Astrocyte (in vitro differentiated cells and primary cell): ENCODE data around the gene HSF5.

Source experiments
- CTCF ChIP-seq: IDR thresholded peaks from 2 replicates; pipeline ENCODE4 v1.5.1; 2011; ENCODE audit warnings: low read depth, mild to moderate bottlenecking, inconsistent platforms, low read length, moderate library complexity; ENCODE audit not compliant: insufficient read depth
- EZH2 ChIP-seq: IDR thresholded peaks from 2 replicates; pipeline ENCODE4 v1.6.1; 2012; ENCODE audit warnings: mild to moderate bottlenecking, low read length, inconsistent platforms; ENCODE audit not compliant: insufficient read depth

DNA sequence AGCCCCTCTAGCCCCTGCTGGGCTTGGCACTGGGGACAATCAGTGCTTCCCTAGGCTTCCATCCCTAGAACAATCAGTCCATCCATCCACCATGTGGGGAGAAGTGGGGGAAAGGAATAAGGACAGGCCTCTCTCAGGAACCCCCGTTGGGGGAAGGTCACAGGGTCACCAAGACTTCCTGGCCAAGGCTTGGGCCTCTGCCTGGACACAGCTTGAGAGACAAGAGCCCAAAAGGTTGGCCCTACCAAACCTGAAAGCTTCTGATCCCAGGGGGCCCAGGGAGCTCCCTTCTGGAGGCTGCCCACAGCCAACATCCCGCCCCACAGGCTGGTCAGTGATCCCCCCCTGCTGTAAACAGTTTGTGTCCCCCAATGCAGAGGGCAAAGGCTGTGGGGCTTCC, 42.4 kb upstream of the HSF5 start:
- TF ChIP-seq EZH2 (no peak), CTCF (no peak)
